K562 (cell line): ENCODE measurements around the gene RNF20. TPM values are rescaled to one million over a fixed set of nuclear protein-coding genes. Genes with fewer than 3 reads are reported as not detected.

Experiments
- ARID3A ChIP-seq: IDR thresholded peaks from 2 replicates; pipeline ENCODE4 v1.6.1; 2012; ENCODE audit warnings: low read depth, low read length, improper control_type of control experiment, borderline replicate concordance
- BACH1 ChIP-seq: fragments of 200-800 bp; sonication (Bioruptor generic); IDR thresholded peaks from 2 replicates; pipeline ENCODE4 v1.6.1; 2016; ENCODE audit warnings: missing genetic modification characterization, missing compliant biosample characterization
- CBX3 ChIP-seq, 2 experiments: IDR thresholded peaks; 1 replicate in 1 of 2; 2 replicates in 1 of 2; pipeline ENCODE4 v1.6.1; 2012; ENCODE audit warnings: inconsistent platforms in 2 of 2, low read length in 2 of 2, borderline replicate concordance in 1 of 2, control low read depth in 1 of 2
- CEBPB ChIP-seq: fragments of 450-650 bp; IDR thresholded peaks from 2 replicates; pipeline ENCODE4 v1.6.1; 2016; ENCODE audit warnings: missing genetic modification characterization, missing compliant biosample characterization
- ELF2 ChIP-seq: fragments of 250-450 bp; sonication (Bioruptor Pico); IDR thresholded peaks from 2 replicates; pipeline ENCODE4 v1.5.0; 2021; ENCODE audit warnings: mild to moderate bottlenecking
- ETV1 ChIP-seq: fragments of 450-650 bp; conservative IDR thresholded peaks from 2 replicates; pipeline ENCODE4 v1.6.1; 2016; ENCODE audit warnings: missing genetic modification characterization, control low read depth, low read depth, missing compliant biosample characterization
- HDGF ChIP-seq: fragments of 450-650 bp; IDR thresholded peaks from 2 replicates; pipeline ENCODE4 v1.6.1; 2016
- HNRNPL ChIP-seq: fragments of 200-400 bp; formaldehyde crosslinking; IDR thresholded peaks from 2 replicates; pipeline ENCODE4 v1.6.1; 2017; ENCODE audit warnings: low read depth, mild to moderate bottlenecking, low read length
- MTA3 ChIP-seq: fragments of 450-650 bp; formaldehyde crosslinking; IDR thresholded peaks from 2 replicates; pipeline ENCODE4 v1.6.1; 2017; ENCODE audit warnings: mild to moderate bottlenecking, borderline replicate concordance
- MYC ChIP-seq, 2 experiments: fragments of 250-450 bp in 1 of 2; sonication (Bioruptor Pico) in 1 of 2; IDR thresholded peaks; 2 replicates each; pipeline versions ENCODE4 v1.5.1 to v1.6.1; 2012 to 2021; ENCODE audit warnings: low read depth in 2 of 2, borderline replicate concordance in 1 of 2, improper control_type of control experiment in 1 of 2, low read length in 1 of 2, mild to moderate bottlenecking in 1 of 2, moderate library complexity in 1 of 2
- POLR2AphosphoS2 ChIP-seq: IDR thresholded peaks from 2 replicates; pipeline ENCODE4 v1.6.1; 2012; ENCODE audit warnings: low read length, improper control_type of control experiment
- POU5F1 ChIP-seq: fragments of 150-350 bp; IDR thresholded peaks from 2 replicates; pipeline ENCODE4 v1.6.1; 2014; ENCODE audit warnings: borderline replicate concordance, low read length, low read depth, mild to moderate bottlenecking; ENCODE audit not compliant: partially characterized antibody
- RAD21 ChIP-seq, 2 experiments: fragments of 250-450 bp in 1 of 2; fragments of 450-650 bp in 1 of 2; sonication (Bioruptor Pico) in 1 of 2; formaldehyde crosslinking in 1 of 2; IDR thresholded peaks in 1 of 2; conservative IDR thresholded peaks in 1 of 2; 2 replicates each; pipeline versions ENCODE4 v1.4.0 to v1.8.0; 2020 to 2022; ENCODE audit warnings: mild to moderate bottlenecking in 2 of 2, moderate library complexity in 1 of 2
- RBFOX2 ChIP-seq: fragments of 200-400 bp; formaldehyde crosslinking; IDR thresholded peaks from 2 replicates; pipeline ENCODE4 v1.6.1; 2017; ENCODE audit warnings: low read depth, mild to moderate bottlenecking, low read length, moderate library complexity
- RNF219 ChIP-seq: fragments of 250-450 bp; sonication (Bioruptor Pico); IDR thresholded peaks from 2 replicates; pipeline ENCODE4 v1.5.0; 2022; ENCODE audit warnings: mild to moderate bottlenecking
- SAFB ChIP-seq: fragments of 200-400 bp; formaldehyde crosslinking; IDR thresholded peaks from 2 replicates; pipeline ENCODE4 v1.6.1; 2017; ENCODE audit warnings: low read depth, low read length, borderline replicate concordance
- SETDB1 ChIP-seq: IDR thresholded peaks from one replicate; pipeline ENCODE4 v1.6.1; 2012; ENCODE audit warnings: low read length, control low read depth, inconsistent platforms
- SNIP1 ChIP-seq: fragments of 450-650 bp; IDR thresholded peaks from 2 replicates; pipeline ENCODE4 v1.7.1; 2017; ENCODE audit warnings: low read depth, mild to moderate bottlenecking
- ZNF24 ChIP-seq: fragments of 450-650 bp; IDR thresholded peaks from 2 replicates; pipeline ENCODE4 v1.6.1; 2016
- ZNF445 ChIP-seq: fragments of 250-450 bp; sonication (Bioruptor Pico); IDR thresholded peaks from 2 replicates; pipeline ENCODE4 v1.4.0; 2020; ENCODE audit warnings: low read depth, mild to moderate bottlenecking, moderate library complexity
- polyA plus RNA-seq, 8 experiments: library from polyadenylated mRNA; depleted of rRNA in 4 of 8; stranded (reverse) in 5 of 8; unstranded in 3 of 8; fragments of >200 nt; fragmentation: Nextera tagmentation in 2 of 8; fragmentation: Illumina TruSeq in 1 of 8; extraction: Ambion mirVana in 2 of 8; extraction: Trizol in 1 of 8; gene quantifications; 2 replicates each; pipeline versions ENCODE4 v1.2.1 to v1.2.3, GENCODE V29; 2011 to 2014; ENCODE audit warnings: inconsistent platforms in 1 of 8, missing spikeins in 1 of 8
- total RNA-seq, 7 experiments: library from RNA; depleted of rRNA in 6 of 7; stranded (reverse); fragments of >200 nt in 6 of 7; fragmentation: Illumina TruSeq in 2 of 7; extraction: Trizol in 2 of 7; gene quantifications; 2 replicates each; pipeline versions ENCODE4 v1.2.1 to v1.2.3, GENCODE V29; 2011 to 2021; ENCODE audit warnings: low replicate concordance in 1 of 7
- TF ChIP-seq, protein P1 (sequence below): fragments of 250-450 bp; sonication (Bioruptor Pico); IDR thresholded peaks from 2 replicates; pipeline ENCODE4 v1.8.0; 2021; ENCODE audit warnings: moderate library complexity, mild to moderate bottlenecking, inconsistent platforms

RNF20 gene
- total and polyA plus RNA-seq, 9 of the 15 experiments (the other 6 are each of a cell fraction or from before 2014, with no cell fraction given), result 5.5 to 25.0 (median 22.1) TPM

GRCh38 chr9:101533334-101534204, at the start of gene RNF20 (continued):
- TF ChIP-seq SETDB1 (no peak), ZNF24 (peak; percentile 56), RNF219 (no peak), POU5F1 (no peak), RBFOX2 (peak; percentile 75), SAFB (no peak), MYC (IDR thresholded peaks at IDR 0.05; ENCODE audit: low read depth, low read length) (0 out of 2 replicates have a peak, but pooled peaks have one; percentile 36), MYC (CRISPR knock-in tag; IDR thresholded peaks at IDR 0.05; ENCODE audit: borderline replicate concordance, low read depth) (no peak), CEBPB (tag) (peak; percentile 72), ZNF445 (CRISPR knock-in tag) (no peak), ELF2 (peak; percentile 94), HDGF (no peak), ETV1 (tag) (peak; percentile 56; the same call in 1 of the 2 replicates), POLR2AphosphoS2 (no peak), RAD21 (CRISPR knock-in tag; conservative IDR thresholded peaks at IDR 0.05 in 1 of 2, IDR thresholded peaks at IDR 0.05 in 1 of 2) (no peak), MTA3 (no peak; the same call in 1 of the 2 replicates), ARID3A (no peak), CBX3 (IDR thresholded peaks at IDR 0.05; ENCODE audit: borderline replicate concordance in 1 of 2, low read length in 2 of 2) (no peak), BACH1 (tag) (no peak), SNIP1 (no peak), HNRNPL (no peak)
- TF ChIP-seq, protein P1, sequence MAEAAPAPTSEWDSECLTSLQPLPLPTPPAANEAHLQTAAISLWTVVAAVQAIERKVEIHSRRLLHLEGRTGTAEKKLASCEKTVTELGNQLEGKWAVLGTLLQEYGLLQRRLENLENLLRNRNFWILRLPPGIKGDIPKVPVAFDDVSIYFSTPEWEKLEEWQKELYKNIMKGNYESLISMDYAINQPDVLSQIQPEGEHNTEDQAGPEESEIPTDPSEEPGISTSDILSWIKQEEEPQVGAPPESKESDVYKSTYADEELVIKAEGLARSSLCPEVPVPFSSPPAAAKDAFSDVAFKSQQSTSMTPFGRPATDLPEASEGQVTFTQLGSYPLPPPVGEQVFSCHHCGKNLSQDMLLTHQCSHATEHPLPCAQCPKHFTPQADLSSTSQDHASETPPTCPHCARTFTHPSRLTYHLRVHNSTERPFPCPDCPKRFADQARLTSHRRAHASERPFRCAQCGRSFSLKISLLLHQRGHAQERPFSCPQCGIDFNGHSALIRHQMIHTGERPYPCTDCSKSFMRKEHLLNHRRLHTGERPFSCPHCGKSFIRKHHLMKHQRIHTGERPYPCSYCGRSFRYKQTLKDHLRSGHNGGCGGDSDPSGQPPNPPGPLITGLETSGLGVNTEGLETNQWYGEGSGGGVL, result no peak
